Measurements from ENCODE around the gene GRIK4.

- TF ChIP-seq CTCF (IDR thresholded peaks at IDR 0.05), result no peak
- TF ChIP-seq POLR2A (IDR thresholded peaks at IDR 0.05), result no peak
Observed at GRCh38 chr11:120871194-120871593, 359.6 kb downstream of the GRIK4 start.
